ENCODE measurements around the gene ELAC2. TPM values are rescaled to one million over a fixed set of nuclear protein-coding genes. Genes with fewer than 3 reads are reported as not detected.

The ELAC2 gene
- total and polyA plus RNA-seq, 2 of the 8 experiments (the other 6 are each of a cell fraction or from before 2014, with no cell fraction given), result 91.6 to 127 TPM

DNA sequence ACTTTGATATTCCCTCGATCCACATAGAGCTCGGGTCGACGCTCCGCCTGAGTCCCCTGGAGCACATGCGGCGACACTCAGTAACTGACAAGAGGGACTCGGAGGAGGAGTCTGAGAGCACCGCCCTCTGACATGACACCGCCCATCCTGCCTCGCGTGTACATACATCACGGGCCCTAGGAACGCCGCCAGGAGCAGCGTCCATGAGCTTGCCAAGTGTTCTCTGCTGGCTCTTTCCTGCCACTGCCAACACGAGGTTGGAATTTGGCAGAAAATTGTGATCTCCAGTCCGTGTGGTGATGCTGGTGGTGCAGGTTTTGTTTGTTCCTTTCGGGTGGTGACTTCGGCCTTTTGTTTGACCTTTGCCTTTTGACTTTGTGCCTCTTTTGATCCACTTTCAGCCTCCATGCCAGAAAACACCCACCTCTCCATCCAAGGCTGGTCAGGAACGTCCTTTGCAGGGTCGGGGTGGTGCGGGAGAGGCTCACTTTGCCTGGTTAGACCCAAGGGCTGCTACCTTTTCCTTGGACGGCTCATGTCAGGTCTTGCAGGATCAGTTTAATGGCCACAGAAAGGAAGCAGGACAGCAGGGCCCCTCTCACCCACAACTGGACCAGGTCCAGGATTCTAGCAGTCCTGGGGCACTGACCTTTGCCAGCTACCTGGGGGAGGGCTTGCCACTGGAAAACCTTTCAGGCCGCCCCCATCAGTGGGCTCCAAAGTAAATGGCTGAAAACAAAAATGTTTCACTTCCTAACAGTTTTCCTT is 27.6 kb downstream of the ELAC2 start:
- Histone ChIP-seq H3K4ac (replicated peaks; ENCODE audit: insufficient read length, low read depth, low read length) (no peak overlapping the region), H2BK20ac (ENCODE audit: low read length) (no peak overlapping the region), H3K79me1 (ENCODE audit: low read depth, low read length) (peaks cover 3% of the 10 kb centered on the region), H2BK120ac (replicated peaks; ENCODE audit: low read depth, low read length) (no peak overlapping the region), H3K4me3 (ENCODE audit: extremely low read depth in 1 of 4, insufficient read depth in 2 of 4, low read depth in 3 of 4, low read length in 4 of 4) (no peak overlapping the region), H2AK5ac (ENCODE audit: low read depth, low read length) (no peak overlapping the region), H3K4me2 (ENCODE audit: insufficient read depth in 1 of 2, low read depth in 2 of 2, low read length in 2 of 2) (no peak overlapping the region), H2BK15ac (ENCODE audit: low read length) (no peak overlapping the region), H3K4me1 (replicated peaks in 1 of 4; ENCODE audit: control insufficient read depth in 3 of 4, insufficient read depth in 4 of 4, low read length in 3 of 4) (peaks cover 0 to 17% (median 6%) of the 10 kb centered on the region in 4 experiments; a peak in 5 of 7 replicates), H3K36me3 (ENCODE audit: control insufficient read depth in 2 of 4, insufficient read depth in 4 of 4, low read length in 3 of 4) (peaks cover 31 to 56% (median 43%) of the 10 kb centered on the region in 4 experiments), H3K27me3 (replicated peaks in 1 of 4; ENCODE audit: control insufficient read depth in 3 of 4, extremely low read depth in 1 of 4, insufficient read depth in 3 of 4, low read length in 3 of 4) (no peaks in the 10 kb centered on the region), H3K23ac (ENCODE audit: insufficient read length) (no peak overlapping the region), H3K23me2 (ENCODE audit: low read depth, low read length) (no peaks in the 10 kb centered on the region), H3K27ac (ENCODE audit: low read depth, low read length) (no peak overlapping the region), H2AFZ (ENCODE audit: low read length) (no peak overlapping the region), H4K8ac (ENCODE audit: extremely low read depth, insufficient read depth, low read length) (no peak overlapping the region), H3K18ac (ENCODE audit: extremely low read depth, low read length) (no peak overlapping the region), H4K5ac (ENCODE audit: insufficient read length, low read depth, low read length) (no peak overlapping the region), H4K91ac (replicated peaks; ENCODE audit: insufficient read length, low read length) (no peak overlapping the region), H3K9me3 (ENCODE audit: insufficient read depth in 2 of 2, low read depth in 1 of 2, low read length in 1 of 2) (no peaks in the 10 kb centered on the region), H2BK5ac (ENCODE audit: low read depth, low read length) (no peak overlapping the region), H3K9ac (replicated peaks in 1 of 4; ENCODE audit: extremely low read depth in 1 of 4, low read depth in 3 of 4, low read length in 3 of 4) (no peak overlapping the region), H3K79me2 (ENCODE audit: control insufficient read depth in 1 of 2, insufficient read depth in 2 of 2, low read length in 2 of 2) (no peaks in the 10 kb centered on the region), H4K20me1 (replicated peaks in 1 of 2; ENCODE audit: control insufficient read depth in 1 of 2, insufficient read depth in 2 of 2, low read length in 2 of 2) (peaks cover 4 to 7% of the 10 kb centered on the region in 2 experiments), H3K56ac (replicated peaks; ENCODE audit: insufficient read length, low read depth, low read length) (no peak overlapping the region), H2BK12ac (ENCODE audit: low read depth, low read length) (no peak overlapping the region), H3K14ac (ENCODE audit: insufficient read length) (no peak overlapping the region)
- CTCF ChIA-PET (ENCODE audit: partially characterized antibody), result interaction anchor here (1.0 to 2.2 kb wide), 3 partner anchors 13 to 62 kb away, joined by 3 to 5 read pairs (median 4); no protein-coding TSS in a partner anchor
- FAIRE-seq (no peak), DNase-seq (ENCODE audit: low read depth in 1 of 2, low spot score in 2 of 2) (no peak)
- no peak for TF ChIP-seq YY1 (IDR thresholded peaks at IDR 0.05; ENCODE audit: low read depth, low read length)
- TF ChIP-seq, protein P1, sequence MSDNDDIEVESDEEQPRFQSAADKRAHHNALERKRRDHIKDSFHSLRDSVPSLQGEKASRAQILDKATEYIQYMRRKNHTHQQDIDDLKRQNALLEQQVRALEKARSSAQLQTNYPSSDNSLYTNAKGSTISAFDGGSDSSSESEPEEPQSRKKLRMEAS (IDR thresholded peaks at IDR 0.05), result peak; percentile 48; the same call in 1 of the 2 replicates
- 93% methylated on average over 25 of the region's 25 CpGs; no CpG with 5 or more reads in 1 of the 2 experiments for WGBS, 2 experiments (ENCODE audit: extremely low coverage in 1 of 2, insufficient coverage in 1 of 2, insufficient read length in 1 of 2, insufficient replicate concordance in 2 of 2, low coverage in 1 of 2, low lambda C conversion rate in 2 of 2, missing lambda C conversion rate in 1 of 2)
- POLR2A ChIA-PET (ENCODE audit: partially characterized antibody), result interaction anchor here (0.9 to 2.7 kb wide), 7 partner anchors 9 to 38 kb away, joined by 3 to 7 read pairs (median 4); no protein-coding TSS in a partner anchor

Measured in H1 (cell line).